Activated CD4-positive, alpha-beta T cell treated with anti-CD3 and anti-CD28 coated beads, Interleukin-2, amount 10 ng/mL, durations not matched to agents 24 days and 14 days (primary cell): ENCODE results near the gene NSUN2. TPM values are rescaled to one million over a fixed set of nuclear protein-coding genes. Genes with fewer than 3 reads are reported as not detected.
A peak's percentile ranks its signal among the peaks of the same experiment; 100 is the strongest.
"Not testable (repeated sequence)": the region's sequence is repeated elsewhere in the genome, so short reads cannot be mapped to it uniquely, and the experiment has no call there.

Experiments
- DNase-seq: peaks from one replicate; pipeline ENCODE4 v3.0.0; 2022
- H3K27ac Mint-ChIP-seq: one replicate; pipeline ENCODE4 v1.8.0; 2022; ENCODE audit warnings: mild to moderate bottlenecking, mixed read lengths
- H3K27me3 Mint-ChIP-seq: one replicate; pipeline ENCODE4 v1.8.0; 2022; ENCODE audit warnings: mixed read lengths
- H3K36me3 Mint-ChIP-seq: one replicate; pipeline ENCODE4 v1.8.0; 2022; ENCODE audit warnings: low read depth, mild to moderate bottlenecking, mixed read lengths
- H3K4me1 Mint-ChIP-seq: one replicate; pipeline ENCODE4 v1.8.0; 2021; ENCODE audit warnings: mixed read lengths
- H3K4me3 Mint-ChIP-seq: one replicate; pipeline ENCODE4 v1.8.0; 2022; ENCODE audit warnings: mild to moderate bottlenecking, moderate library complexity, mixed read lengths
- H3K9me3 Mint-ChIP-seq: one replicate; pipeline ENCODE4 v1.8.0; 2021; ENCODE audit warnings: mixed read lengths
- intact Hi-C: fragments of 100-400 bp; cut with micrococcal nuclease; formaldehyde crosslinking; loops from one replicate; pipeline ENCODE4 v1.15.1; 2023
- total RNA-seq: library from RNA; stranded (reverse); gene quantifications from 2 replicates; pipeline ENCODE4 v1.2.3, GENCODE V29; 2022

Gene NSUN2
- total RNA-seq = 138 and 140 TPM in 2 replicates

- intact Hi-C loops = loop anchor here (1.0 to 2.0 kb wide), 5 partner anchors 80 to 1236 kb away; partner anchors contain the start of genes FASTKD3, ICE1, MED10 and MTRR
- Mint-ChIP-seq H3K9me3 (no peaks in the 10 kb centered on the region), H3K4me1 (peaks cover 40% of the 10 kb centered on the region)
Observed at GRCh38 chr5:6632888-6633468, at the start of gene NSUN2, which contains the start of gene SRD5A1. TSS of gene NSUN2 (minus strand) at chr5:6633044. CDS start at chr5:6632979, 65 bp downstream. TSS of gene SRD5A1 (plus strand) at chr5:6633440. CDS start at chr5:6633577, 137 bp downstream.

DNA sequence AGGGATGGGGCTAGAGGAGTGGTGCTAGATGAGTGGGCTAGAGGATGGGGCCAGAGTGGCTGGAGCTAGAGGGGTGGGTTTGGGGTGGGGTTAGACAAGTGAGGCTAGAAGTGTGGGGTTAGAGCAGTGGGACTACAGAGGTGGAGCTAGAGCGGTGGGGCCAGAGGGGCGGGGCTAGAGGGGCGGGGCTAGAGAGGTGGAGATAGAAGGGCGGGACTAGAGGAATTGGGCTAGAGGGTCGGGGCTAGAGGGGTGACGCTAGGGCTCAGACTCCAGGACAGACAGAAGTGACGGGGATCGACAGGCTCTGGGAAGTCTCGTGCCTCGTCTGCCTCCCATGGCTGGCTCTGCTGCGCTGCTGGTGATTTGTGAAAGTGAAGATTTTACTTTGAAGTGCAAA is 49.4 kb upstream of the NSUN2 start:
- Mint-ChIP-seq H3K27me3 (peaks cover 11% of the 10 kb centered on the region), H3K36me3 (no peaks in the 10 kb centered on the region), H3K27ac (no peak overlapping the region), H3K4me3 (no peak overlapping the region), H3K4me1 (no peaks in the 10 kb centered on the region), H3K9me3 (no peaks in the 10 kb centered on the region)
- DNase-seq = no peak
- intact Hi-C loops = no loop called here

More at GRCh38 chr5:6632888-6633468, at the start of gene NSUN2, which contains the start of gene SRD5A1:
- DNase-seq = peak; percentile 97
- Mint-ChIP-seq H3K27ac (peak within 1 kb of the TSS; percentile 99), H3K27me3 (no peaks in the 10 kb centered on the region), H3K4me3 (peak within 1 kb of the TSS; percentile 100), H3K36me3 (peaks cover 45% of the 10 kb centered on the region)

DNA sequence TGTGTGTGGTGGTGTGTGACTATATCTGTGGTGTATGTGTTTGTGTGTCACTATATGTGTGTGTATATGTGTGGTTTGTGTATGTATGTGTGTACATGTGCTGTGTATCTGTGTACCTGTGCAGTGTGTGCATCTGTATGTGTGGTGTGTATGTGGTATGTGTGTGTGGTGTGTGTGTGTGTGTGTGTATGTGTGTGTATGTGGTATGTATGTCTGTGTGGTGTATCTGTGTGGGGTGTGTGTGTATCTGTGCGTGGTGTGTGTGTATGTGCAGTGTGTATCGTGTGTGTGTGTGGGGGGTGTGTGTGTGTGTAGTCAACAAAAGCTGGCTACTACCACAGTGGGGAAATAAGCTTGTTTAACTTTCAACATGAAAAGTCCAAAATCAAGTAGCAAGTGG is 48.8 kb upstream of the NSUN2 start:
- no peaks in the 10 kb centered on the region for H3K9me3 Mint-ChIP-seq
- H3K27ac Mint-ChIP-seq = no peak overlapping the region
- H3K4me1 Mint-ChIP-seq = no peaks in the 10 kb centered on the region
- no peak overlapping the region for H3K4me3 Mint-ChIP-seq
- intact Hi-C loops = no loop called here
- peaks cover 8% of the 10 kb centered on the region for H3K27me3 Mint-ChIP-seq
- no peaks in the 10 kb centered on the region for H3K36me3 Mint-ChIP-seq
- DNase-seq = no peak

GRCh38 chr5:6680922-6681321 is 48.1 kb upstream of the NSUN2 start:
- peaks cover 3% of the 10 kb centered on the region for H3K9me3 Mint-ChIP-seq

GRCh38 chr5:6678385-6678784 is 45.5 kb upstream of the NSUN2 start:
- Mint-ChIP-seq H3K4me1 (no peaks in the 10 kb centered on the region), H3K27ac (no peak overlapping the region), H3K36me3 (peaks cover 2% of the 10 kb centered on the region), H3K4me3 (no peak overlapping the region), H3K27me3 (peaks cover 2% of the 10 kb centered on the region), H3K9me3 (peaks cover 3% of the 10 kb centered on the region)
- intact Hi-C loops = no loop called here
- DNase-seq = peak; percentile 22

More at GRCh38 chr5:6680922-6681321, 48.1 kb upstream of the NSUN2 start:
- intact Hi-C loops = no loop called here
- H3K27ac Mint-ChIP-seq = no peak overlapping the region
- H3K4me1 Mint-ChIP-seq = no peaks in the 10 kb centered on the region
- no peak overlapping the region for H3K4me3 Mint-ChIP-seq
- DNase-seq = no peak
- peaks cover 4% of the 10 kb centered on the region for H3K27me3 Mint-ChIP-seq
- no peaks in the 10 kb centered on the region for H3K36me3 Mint-ChIP-seq

DNA sequence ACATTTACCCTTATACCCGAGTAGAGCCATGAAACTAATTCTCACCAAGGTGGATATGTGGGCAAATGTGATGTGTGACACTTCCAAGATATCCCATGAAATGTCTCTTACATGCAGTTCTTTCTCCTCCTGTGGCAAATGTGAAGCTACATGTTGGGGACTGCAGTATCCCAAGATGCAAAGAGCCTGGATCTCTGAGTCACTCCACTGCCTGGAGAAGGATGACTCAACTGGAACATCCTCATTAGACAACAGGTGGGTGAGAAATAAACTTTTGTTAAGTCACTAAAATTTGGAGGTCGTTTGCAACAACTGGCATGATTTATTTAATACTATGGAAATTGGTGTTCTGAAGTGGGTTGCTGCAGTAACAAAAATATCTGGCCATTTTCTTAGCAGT is 43.9 kb upstream of the NSUN2 start:
- Mint-ChIP-seq H3K36me3 (peaks cover 2% of the 10 kb centered on the region), H3K27me3 (peaks cover 2% of the 10 kb centered on the region), H3K4me3 (no peak overlapping the region), H3K4me1 (no peaks in the 10 kb centered on the region), H3K9me3 (peaks cover 3% of the 10 kb centered on the region), H3K27ac (no peak overlapping the region)
- intact Hi-C loops = no loop called here
- peak; percentile 22 for DNase-seq

DNA sequence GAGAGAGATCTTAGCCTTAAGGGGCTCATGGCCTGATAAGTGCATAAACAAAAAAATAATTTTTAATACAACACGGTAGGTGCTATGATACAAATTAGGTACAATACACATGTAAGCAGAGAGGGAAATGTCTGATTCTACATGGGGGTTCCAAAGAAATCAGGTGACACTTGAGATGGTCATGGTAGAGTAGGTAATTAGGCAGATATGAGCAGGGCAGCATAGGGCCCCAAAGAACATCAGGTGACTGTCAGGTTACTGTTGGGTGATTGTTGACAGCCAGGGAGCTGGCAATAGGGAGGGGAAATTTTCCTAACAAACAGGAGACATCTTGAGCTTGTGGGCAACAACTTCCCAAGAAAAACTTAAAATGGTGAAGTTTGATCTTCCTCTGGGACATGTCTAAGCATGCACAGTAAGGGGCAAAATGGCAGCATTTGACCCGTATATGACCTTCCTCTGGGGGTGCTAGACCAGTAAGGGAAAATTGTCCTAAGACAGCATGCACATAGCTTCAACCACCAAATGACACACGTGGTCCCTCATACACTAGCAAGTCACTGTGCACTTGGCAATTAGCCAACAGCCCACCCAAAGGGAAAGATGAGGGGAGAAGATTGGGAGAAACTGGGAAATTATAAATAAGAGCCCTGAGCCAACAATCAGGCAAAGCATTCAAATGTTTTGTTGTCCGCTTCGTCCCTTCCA is 43.1 kb upstream of the NSUN2 start:
- H3K36me3 Mint-ChIP-seq = peaks cover 6% of the 10 kb centered on the region
- DNase-seq = peak; percentile 27
- H3K27ac Mint-ChIP-seq = no peak overlapping the region
- no peaks in the 10 kb centered on the region for H3K27me3 Mint-ChIP-seq
- intact Hi-C loops = no loop called here
- H3K4me3 Mint-ChIP-seq = no peak overlapping the region
- peaks cover 8% of the 10 kb centered on the region for H3K9me3 Mint-ChIP-seq
- no peaks in the 10 kb centered on the region for H3K4me1 Mint-ChIP-seq

- no peak for DNase-seq
- Mint-ChIP-seq H3K36me3 (peaks cover 15% of the 10 kb centered on the region), H3K27me3 (no peaks in the 10 kb centered on the region), H3K27ac (no peak overlapping the region), H3K4me1 (no peaks in the 10 kb centered on the region), H3K9me3 (peaks cover 9% of the 10 kb centered on the region), H3K4me3 (no peak overlapping the region)
- intact Hi-C loops = no loop called here
Observed at GRCh38 chr5:6674886-6675285, 42.0 kb upstream of the NSUN2 start.

GRCh38 chr5:6674421-6674820 is 41.6 kb upstream of the NSUN2 start:
- intact Hi-C loops = no loop called here
- Mint-ChIP-seq H3K27ac (no peak overlapping the region), H3K4me3 (no peak overlapping the region), H3K27me3 (no peaks in the 10 kb centered on the region), H3K4me1 (no peaks in the 10 kb centered on the region), H3K36me3 (peaks cover 18% of the 10 kb centered on the region), H3K9me3 (peaks cover 9% of the 10 kb centered on the region)
- DNase-seq = peak; percentile 29

DNA sequence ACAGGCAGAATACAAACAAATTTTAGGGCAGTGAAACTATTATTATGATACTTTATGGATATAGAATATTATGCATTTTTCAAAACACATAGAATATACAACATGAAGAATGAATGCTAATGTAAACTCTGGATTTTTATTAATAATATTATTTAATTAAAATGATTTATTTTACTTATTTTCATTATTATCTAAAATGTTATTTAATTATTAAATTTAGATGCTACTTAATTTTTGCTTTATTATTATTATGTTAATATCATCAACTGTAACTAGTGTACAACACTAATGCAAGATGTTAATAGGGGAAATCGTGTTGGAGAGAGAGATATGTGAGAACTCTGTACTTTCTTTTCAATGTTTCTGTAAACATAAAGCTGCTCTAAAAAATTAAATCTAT is 41.1 kb upstream of the NSUN2 start:
- intact Hi-C loops = no loop called here
- Mint-ChIP-seq H3K9me3 (peaks cover 9% of the 10 kb centered on the region), H3K4me3 (no peak overlapping the region), H3K4me1 (no peaks in the 10 kb centered on the region), H3K27me3 (no peaks in the 10 kb centered on the region), H3K36me3 (peaks cover 18% of the 10 kb centered on the region), H3K27ac (no peak overlapping the region)
- no peak for DNase-seq

- DNase-seq = peak; percentile 21
- Mint-ChIP-seq H3K4me3 (no peak overlapping the region), H3K36me3 (peaks cover 19% of the 10 kb centered on the region), H3K4me1 (no peaks in the 10 kb centered on the region), H3K27ac (no peak overlapping the region), H3K9me3 (peaks cover 9% of the 10 kb centered on the region), H3K27me3 (no peaks in the 10 kb centered on the region)
- intact Hi-C loops = no loop called here
Observed at GRCh38 chr5:6673031-6673430, 40.2 kb upstream of the NSUN2 start.

DNA sequence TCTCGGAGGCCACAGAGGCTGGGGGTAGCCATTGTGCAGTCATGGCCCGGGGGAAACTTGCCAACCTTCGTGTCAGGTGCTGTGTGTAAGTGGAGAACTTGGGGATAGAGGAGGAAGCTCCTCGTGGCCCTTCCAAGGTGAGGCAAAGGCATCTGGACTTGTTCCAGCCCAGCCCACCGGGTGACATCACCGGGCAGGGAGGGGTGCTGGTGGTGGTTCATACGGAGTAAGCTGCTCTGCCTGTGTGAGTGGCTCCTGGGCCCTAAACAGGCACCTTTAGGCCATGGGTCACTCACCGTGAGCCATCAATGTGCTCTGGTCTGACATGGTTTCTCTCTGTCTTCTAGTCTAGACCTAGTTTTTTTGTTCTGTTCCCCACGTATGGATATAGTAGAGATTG is 35.9 kb upstream of the NSUN2 start:
- DNase-seq, intact Hi-C loops, H3K27me3 Mint-ChIP-seq, H3K4me3 Mint-ChIP-seq, H3K27ac Mint-ChIP-seq, H3K9me3 Mint-ChIP-seq, H3K4me1 Mint-ChIP-seq: not testable (repeated sequence)
- peaks cover 19% of the 10 kb centered on the region for H3K36me3 Mint-ChIP-seq

GRCh38 chr5:6667648-6668047 is 34.8 kb upstream of the NSUN2 start:
- no peaks in the 10 kb centered on the region for H3K27me3 Mint-ChIP-seq
- H3K27ac Mint-ChIP-seq = no peak overlapping the region
- peaks cover 6% of the 10 kb centered on the region for H3K9me3 Mint-ChIP-seq
- intact Hi-C loops = no loop called here
- DNase-seq = no peak
- no peak overlapping the region for H3K4me3 Mint-ChIP-seq
- H3K4me1 Mint-ChIP-seq = no peaks in the 10 kb centered on the region
- peaks cover 18% of the 10 kb centered on the region for H3K36me3 Mint-ChIP-seq

GRCh38 chr5:6666762-6667161 is 33.9 kb upstream of the NSUN2 start:
- Mint-ChIP-seq H3K27ac (no peak overlapping the region), H3K9me3 (peaks cover 6% of the 10 kb centered on the region), H3K27me3 (no peaks in the 10 kb centered on the region), H3K4me1 (no peaks in the 10 kb centered on the region), H3K4me3 (no peak overlapping the region), H3K36me3 (peaks cover 18% of the 10 kb centered on the region)
- no peak for DNase-seq
- intact Hi-C loops = no loop called here
